H1 (cell line): ENCODE results near the gene KATNAL1. TPM values are rescaled to one million over a fixed set of nuclear protein-coding genes. Genes with fewer than 3 reads are reported as not detected.

Source experiments
- BCL11A ChIP-seq, 2 experiments: IDR thresholded peaks; one replicate each; pipeline ENCODE4 v1.6.1; 2011; ENCODE audit warnings: low read depth in 2 of 2, low read length in 2 of 2, mild to moderate bottlenecking in 2 of 2
- CBX8 ChIP-seq: fragments of 300-800, 300-1000 bp; sonication (generic); IDR thresholded peaks from 2 replicates; pipeline ENCODE4 v1.7.1; 2016; ENCODE audit warnings: low read depth, low read length, borderline replicate concordance
- CEBPB ChIP-seq: IDR thresholded peaks from 2 replicates; pipeline ENCODE4 v1.6.1; 2012; ENCODE audit warnings: low read depth, low read length
- NANOG ChIP-seq: IDR thresholded peaks from 2 replicates; pipeline ENCODE4 v1.6.1; 2011; ENCODE audit warnings: low read length, low read depth, mild to moderate bottlenecking, inconsistent platforms; ENCODE audit not compliant: insufficient read depth, poor library complexity, severe bottlenecking
- NRF1 ChIP-seq: IDR thresholded peaks from 2 replicates; pipeline ENCODE4 v1.6.1; 2011; ENCODE audit warnings: mild to moderate bottlenecking, low read depth, low read length, improper control_type of control experiment
- polyA plus RNA-seq, 7 experiments: library from polyadenylated mRNA; depleted of rRNA in 3 of 7; stranded (reverse) in 5 of 7; unstranded in 2 of 7; fragments of >200 nt in 5 of 7; fragments of 200-250 nt in 2 of 7; gene quantifications; 1 replicate in 5 of 7; 2 replicates in 1 of 7; 4 replicates in 1 of 7; pipeline versions ENCODE4 v1.2.1 to v1.2.3, GENCODE V29; 2011 to 2013; ENCODE audit warnings: missing spikeins in 2 of 7, mixed read lengths in 2 of 7
- total RNA-seq: library from RNA; stranded (reverse); fragmentation: NEBNext Ultra II Directional; extraction: Animal tissue kit (Norgen Biotek cat#: 25700); gene quantifications from 2 replicates; pipeline ENCODE4 v1.2.1, GENCODE V29; 2021

The KATNAL1 gene
- total and polyA plus RNA-seq, 2 of the 8 experiments (the other 6 are each of a cell fraction or from before 2014, with no cell fraction given), result 4.0 to 13.2 TPM

DNA sequence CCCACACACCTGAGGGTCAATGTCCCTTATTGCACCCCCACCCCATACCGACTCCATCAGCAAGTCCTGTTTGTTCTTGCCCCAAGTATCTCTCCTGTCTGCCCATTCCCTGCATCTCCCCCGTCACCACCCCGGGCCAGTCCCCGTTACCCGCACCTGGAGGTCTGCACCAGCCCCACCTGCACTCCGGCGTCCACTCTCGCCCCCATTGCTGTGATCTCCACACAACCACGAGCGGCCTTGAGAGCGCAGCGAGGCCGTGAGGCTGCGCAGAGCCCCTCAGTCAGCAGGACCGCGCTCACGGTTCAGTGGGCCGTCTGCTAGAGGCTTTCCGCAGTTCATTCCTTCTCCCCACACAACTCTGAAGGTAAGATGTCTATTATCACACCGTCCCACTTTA, 152.8 kb downstream of the KATNAL1 start (continued):
- TF ChIP-seq BCL11A (IDR thresholded peaks at IDR 0.05; ENCODE audit: low read depth in 2 of 2, low read length in 2 of 2) (no peak), CBX8 (no peak), CEBPB (no peak), NRF1 (no peak), NANOG (no peak)
